ENCODE data around the gene DIAPH1.

The DIAPH1 gene

GRCh38 chr5:141532726-141533125 lies 86.1 kb downstream of the DIAPH1 start:
- no peaks in the 10 kb centered on the region for H3K27me3 Mint-ChIP-seq (ENCODE audit: low read depth, poor library complexity)
- DNase-seq = no peak

DNA sequence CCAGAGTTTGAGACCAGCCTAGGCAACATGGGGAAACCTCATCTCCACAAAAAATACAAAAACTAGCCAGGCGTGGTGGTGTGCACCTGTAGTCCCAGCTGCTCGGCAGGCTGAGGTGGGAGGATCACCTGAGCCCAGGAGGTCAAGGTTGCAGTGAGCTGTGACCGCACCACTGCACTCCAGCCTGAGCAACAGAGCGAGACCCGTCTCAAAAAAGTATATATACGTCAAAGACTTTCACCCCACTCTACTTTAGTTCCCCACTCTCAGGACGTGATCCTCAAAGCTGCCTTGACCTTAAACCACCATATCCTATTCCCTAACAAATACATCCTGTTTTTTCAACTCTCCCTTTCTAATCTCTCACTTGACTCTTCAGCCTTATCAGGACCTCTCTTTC lies 88.9 kb downstream of the DIAPH1 start:
- Mint-ChIP-seq H3K36me3 (ENCODE audit: low read depth) (peaks cover 50% of the 10 kb centered on the region), H3K27ac (peak overlapping the region; percentile 29), H3K4me3 (no peak overlapping the region), H3K9me3 (no peaks in the 10 kb centered on the region), H3K27me3 (ENCODE audit: low read depth, poor library complexity) (peaks cover 3% of the 10 kb centered on the region), H3K4me1 (peaks cover 15% of the 10 kb centered on the region)
- TF ChIP-seq CTCF (IDR thresholded peaks at IDR 0.05) = no peak
- no peak for DNase-seq

More at GRCh38 chr5:141532726-141533125, 86.1 kb downstream of the DIAPH1 start:
- no peak for TF ChIP-seq CTCF (IDR thresholded peaks at IDR 0.05)
- peaks cover 47% of the 10 kb centered on the region for H3K36me3 Mint-ChIP-seq (ENCODE audit: low read depth)
- H3K4me1 Mint-ChIP-seq = no peaks in the 10 kb centered on the region
- no peak overlapping the region for H3K4me3 Mint-ChIP-seq
- no peak overlapping the region for H3K27ac Mint-ChIP-seq
- H3K9me3 Mint-ChIP-seq = no peaks in the 10 kb centered on the region

DNA sequence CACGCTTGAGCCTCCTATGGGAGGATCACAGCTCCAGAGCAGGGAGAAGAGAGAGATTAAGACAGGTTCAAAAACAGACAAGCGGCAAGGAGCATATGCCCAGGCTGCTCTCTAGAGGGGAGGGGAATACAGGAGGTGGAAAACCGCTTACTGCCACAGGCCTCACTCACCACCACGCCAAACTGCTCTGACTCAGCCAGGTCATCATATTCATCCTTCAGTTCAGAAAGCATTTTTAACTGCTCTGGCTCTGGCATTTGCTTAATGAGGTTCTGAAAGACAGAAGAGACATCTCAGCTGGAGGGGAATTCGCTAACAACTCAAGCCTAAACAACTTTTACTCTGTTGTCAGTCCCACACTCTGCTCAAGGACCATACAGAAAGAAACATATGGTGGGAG lies 89.8 kb downstream of the DIAPH1 start:
- no peak for TF ChIP-seq CTCF (IDR thresholded peaks at IDR 0.05)
- peaks cover 6% of the 10 kb centered on the region for H3K27me3 Mint-ChIP-seq (ENCODE audit: low read depth, poor library complexity)
- H3K27ac Mint-ChIP-seq = peak overlapping the region; percentile 21
- H3K4me1 Mint-ChIP-seq = peaks cover 24% of the 10 kb centered on the region
- H3K36me3 Mint-ChIP-seq (ENCODE audit: low read depth) = peaks cover 48% of the 10 kb centered on the region
- no peak for DNase-seq
- no peaks in the 10 kb centered on the region for H3K9me3 Mint-ChIP-seq
- H3K4me3 Mint-ChIP-seq = no peak overlapping the region

- Mint-ChIP-seq H3K27me3 (ENCODE audit: low read depth, poor library complexity) (peaks cover 6% of the 10 kb centered on the region), H3K27ac (peak overlapping the region; percentile 21), H3K4me1 (peaks cover 29% of the 10 kb centered on the region), H3K4me3 (no peak overlapping the region), H3K36me3 (ENCODE audit: low read depth) (peaks cover 52% of the 10 kb centered on the region), H3K9me3 (no peaks in the 10 kb centered on the region)
- no peak for TF ChIP-seq CTCF (IDR thresholded peaks at IDR 0.05)
- DNase-seq = no peak
Observed at GRCh38 chr5:141528291-141528984, 90.4 kb downstream of the DIAPH1 start.

GRCh38 chr5:141527426-141527825 lies 91.4 kb downstream of the DIAPH1 start:
- peaks cover 36% of the 10 kb centered on the region for H3K4me1 Mint-ChIP-seq
- no peaks in the 10 kb centered on the region for H3K9me3 Mint-ChIP-seq
- H3K36me3 Mint-ChIP-seq (ENCODE audit: low read depth) = peaks cover 58% of the 10 kb centered on the region
- no peak for TF ChIP-seq CTCF (IDR thresholded peaks at IDR 0.05)
- DNase-seq = no peak
- H3K4me3 Mint-ChIP-seq = no peak overlapping the region
- peaks cover 6% of the 10 kb centered on the region for H3K27me3 Mint-ChIP-seq (ENCODE audit: low read depth, poor library complexity)
- H3K27ac Mint-ChIP-seq = no peak overlapping the region

GRCh38 chr5:141525653-141526052 lies 93.1 kb downstream of the DIAPH1 start:
- Mint-ChIP-seq H3K27me3 (ENCODE audit: low read depth, poor library complexity) (peaks cover 6% of the 10 kb centered on the region), H3K9me3 (no peaks in the 10 kb centered on the region), H3K4me1 (peaks cover 54% of the 10 kb centered on the region), H3K27ac (peak overlapping the region; percentile 98), H3K4me3 (peak overlapping the region; percentile 41), H3K36me3 (ENCODE audit: low read depth) (peaks cover 73% of the 10 kb centered on the region)
- DNase-seq = no peak
- no peak for TF ChIP-seq CTCF (IDR thresholded peaks at IDR 0.05)

All from nephron progenitor cell (in vitro differentiated cells).